Caki2 (cell line): ENCODE measurements around the gene FLRT2. TPM values are rescaled to one million over a fixed set of nuclear protein-coding genes. Genes with fewer than 3 reads are reported as not detected.

Experiments used
- DNase-seq: peaks from one replicate; pipeline ENCODE4 v3.0.0-alpha.2; 2015; ENCODE audit warnings: low read depth
- in situ Hi-C: cut with HindIII; loops from 2 replicates; pipeline ENCODE4 v1.10.0; 2016; ENCODE audit warnings: low sequenced_read_pairs, low pct_unique_long_range_greater_than_20kb, mixed read lengths
- total RNA-seq: library from RNA; depleted of rRNA; stranded (reverse); fragments of >200 nt; shearing (Covaris generic); gene quantifications from 2 replicates; pipeline ENCODE4 v1.2.3, GENCODE V29; 2014; ENCODE audit warnings: low replicate concordance

FLRT2 gene
- total RNA-seq, 1 experiment from 2014 or later: 0.07 TPM

DNA sequence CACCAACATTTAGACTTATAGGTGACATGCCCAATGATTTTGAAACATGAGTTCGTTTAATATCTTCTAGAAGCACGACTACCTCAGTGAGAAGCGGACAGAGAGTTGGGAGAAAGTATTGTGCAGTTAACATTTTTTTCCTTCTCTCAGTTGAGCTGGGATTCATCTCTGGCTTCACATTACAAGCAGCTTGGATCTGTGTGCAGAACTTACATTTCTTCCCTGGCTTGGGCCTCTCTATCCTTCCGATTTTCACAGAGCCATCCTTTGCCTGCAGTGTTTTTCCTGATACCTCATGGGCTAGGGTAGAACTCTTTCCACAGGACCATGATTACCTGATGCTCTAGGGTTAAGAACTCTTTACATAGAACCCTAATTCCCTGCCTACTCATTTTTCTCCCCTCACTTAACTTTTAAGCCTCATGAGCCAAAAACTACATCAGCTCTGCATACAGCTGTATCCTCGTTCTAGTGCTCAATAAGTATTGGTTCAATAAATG lies 86.5 kb downstream of the FLRT2 start:
- in situ Hi-C loops: no loop called here
- DNase-seq: no peak

DNA sequence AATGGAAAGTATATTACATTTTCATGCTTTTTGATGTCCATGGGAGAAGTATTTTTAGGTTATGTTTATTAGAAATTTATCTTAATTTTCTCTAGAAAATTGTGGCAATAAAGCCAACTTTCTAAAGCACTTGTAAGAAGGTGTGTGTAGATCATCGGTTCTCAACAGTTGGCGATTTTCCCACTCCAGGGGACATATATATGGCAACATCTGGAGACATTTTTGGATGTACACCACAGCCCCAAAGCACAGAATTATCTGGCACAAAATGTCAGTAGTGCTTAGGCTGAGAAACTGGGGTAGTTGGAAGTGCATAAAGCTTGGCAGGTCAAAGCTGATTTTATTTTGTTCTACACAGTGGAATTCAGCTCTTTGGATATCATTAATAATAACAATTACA lies 86.9 kb downstream of the FLRT2 start:
- in situ Hi-C loops: no loop called here
- no peak for DNase-seq

DNA sequence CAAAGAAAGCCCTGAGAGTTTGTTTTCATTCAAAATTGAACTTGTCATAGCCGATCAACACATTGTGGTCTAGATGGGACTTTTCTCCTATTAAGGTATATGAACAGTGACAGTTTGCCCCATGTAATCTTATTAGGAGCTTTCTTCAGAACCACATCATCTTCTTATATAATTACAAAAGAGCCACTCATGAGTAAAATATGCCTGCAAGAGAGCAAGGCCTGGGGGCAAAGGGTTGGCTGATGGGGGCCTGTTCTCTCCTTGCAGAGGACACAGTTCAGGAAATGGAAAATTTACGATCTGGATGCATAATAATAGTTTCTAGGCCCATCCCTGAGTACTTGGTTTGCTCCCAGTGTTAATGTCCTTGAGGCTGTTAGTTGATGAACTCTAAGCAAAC lies 87.8 kb downstream of the FLRT2 start:
- DNase-seq: no peak
- in situ Hi-C loops: no loop called here

DNA sequence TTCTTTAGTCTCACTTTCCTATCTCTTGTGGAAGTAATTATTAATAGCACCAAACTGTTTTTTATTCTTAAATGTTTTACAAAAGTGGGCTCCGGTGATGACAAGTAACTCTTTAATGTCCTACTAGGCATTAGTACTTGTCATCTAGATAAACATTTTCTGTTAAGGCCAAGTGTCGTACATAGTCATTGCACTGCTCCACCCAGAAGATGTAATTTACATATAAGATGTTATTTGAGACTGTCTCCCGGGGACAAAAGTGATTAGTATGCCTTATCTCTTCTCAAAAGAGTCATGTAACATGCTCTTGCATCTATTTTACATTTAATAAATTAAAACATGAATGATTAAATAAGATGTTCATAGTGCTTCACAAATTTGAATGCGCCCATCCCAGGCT lies 88.4 kb downstream of the FLRT2 start:
- no peak for DNase-seq
- in situ Hi-C loops: no loop called here

DNA sequence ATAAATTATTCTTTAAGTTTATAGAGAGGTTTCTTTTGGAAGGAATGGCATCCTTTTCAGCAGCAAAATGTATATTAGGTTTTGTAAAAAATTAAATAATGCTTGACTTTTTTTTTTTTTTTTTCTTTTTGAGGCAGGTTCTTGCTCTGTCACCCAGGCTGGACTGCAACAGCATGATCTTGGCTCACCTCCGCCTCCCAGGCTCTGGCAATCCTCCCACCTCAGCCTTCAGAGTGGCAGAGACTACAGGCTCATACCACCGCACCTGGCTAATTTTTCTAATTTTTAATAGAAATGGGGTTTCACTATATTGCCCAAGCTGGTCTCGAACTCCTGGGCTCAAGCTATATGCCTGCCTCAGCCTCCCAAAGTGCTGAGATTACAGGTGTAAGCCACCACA lies 89.0 kb downstream of the FLRT2 start:
- in situ Hi-C loops: no loop called here
- DNase-seq: no peak

DNA sequence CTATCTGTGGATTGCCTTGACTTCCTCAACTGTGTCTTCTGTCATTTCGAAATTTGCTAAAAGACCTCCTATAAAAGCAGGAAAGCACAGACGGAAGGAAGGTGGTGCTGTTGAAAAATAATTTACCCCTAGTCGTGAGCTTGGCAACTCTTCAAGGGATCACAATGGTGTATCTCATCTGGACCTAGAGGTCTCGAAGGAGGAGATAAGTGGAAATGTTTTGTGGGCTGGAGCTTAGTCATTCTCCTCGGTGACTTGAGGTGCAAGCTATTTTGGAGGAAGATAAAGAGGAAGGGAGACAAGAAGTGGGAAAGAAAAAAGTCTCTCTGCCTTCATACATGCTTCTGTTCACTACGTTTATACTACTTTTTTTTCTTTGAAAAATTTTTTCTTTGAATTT lies 89.9 kb downstream of the FLRT2 start:
- DNase-seq: no peak

DNA sequence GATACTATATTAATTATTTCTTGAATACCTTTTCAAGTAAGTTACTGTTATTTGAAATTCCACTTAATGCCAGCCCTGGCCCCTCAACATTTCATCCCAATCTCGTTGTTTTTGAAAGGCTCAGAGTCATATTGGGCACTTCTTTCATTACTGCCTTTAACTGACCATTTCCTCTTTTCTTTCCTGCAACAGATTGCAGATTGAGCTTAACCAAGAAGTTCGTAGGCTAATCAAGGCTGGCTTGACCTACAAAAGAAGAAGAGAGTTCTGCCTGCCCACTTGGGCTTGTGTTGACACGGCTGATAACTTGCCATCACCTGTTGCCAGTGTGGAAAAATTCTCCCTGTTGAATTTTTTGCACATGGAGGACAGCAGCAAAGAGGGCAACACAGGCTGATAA lies 91.0 kb downstream of the FLRT2 start:
- in situ Hi-C loops: no loop called here
- no peak for DNase-seq

More for the DNA sequence above, 89.9 kb downstream of the FLRT2 start:
- in situ Hi-C loops: no loop called here

DNA sequence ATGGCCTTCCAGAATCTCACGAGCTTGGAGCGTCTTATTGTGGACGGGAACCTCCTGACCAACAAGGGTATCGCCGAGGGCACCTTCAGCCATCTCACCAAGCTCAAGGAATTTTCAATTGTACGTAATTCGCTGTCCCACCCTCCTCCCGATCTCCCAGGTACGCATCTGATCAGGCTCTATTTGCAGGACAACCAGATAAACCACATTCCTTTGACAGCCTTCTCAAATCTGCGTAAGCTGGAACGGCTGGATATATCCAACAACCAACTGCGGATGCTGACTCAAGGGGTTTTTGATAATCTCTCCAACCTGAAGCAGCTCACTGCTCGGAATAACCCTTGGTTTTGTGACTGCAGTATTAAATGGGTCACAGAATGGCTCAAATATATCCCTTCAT lies 92.2 kb downstream of the FLRT2 start:
- in situ Hi-C loops: no loop called here
- no peak for DNase-seq

DNA sequence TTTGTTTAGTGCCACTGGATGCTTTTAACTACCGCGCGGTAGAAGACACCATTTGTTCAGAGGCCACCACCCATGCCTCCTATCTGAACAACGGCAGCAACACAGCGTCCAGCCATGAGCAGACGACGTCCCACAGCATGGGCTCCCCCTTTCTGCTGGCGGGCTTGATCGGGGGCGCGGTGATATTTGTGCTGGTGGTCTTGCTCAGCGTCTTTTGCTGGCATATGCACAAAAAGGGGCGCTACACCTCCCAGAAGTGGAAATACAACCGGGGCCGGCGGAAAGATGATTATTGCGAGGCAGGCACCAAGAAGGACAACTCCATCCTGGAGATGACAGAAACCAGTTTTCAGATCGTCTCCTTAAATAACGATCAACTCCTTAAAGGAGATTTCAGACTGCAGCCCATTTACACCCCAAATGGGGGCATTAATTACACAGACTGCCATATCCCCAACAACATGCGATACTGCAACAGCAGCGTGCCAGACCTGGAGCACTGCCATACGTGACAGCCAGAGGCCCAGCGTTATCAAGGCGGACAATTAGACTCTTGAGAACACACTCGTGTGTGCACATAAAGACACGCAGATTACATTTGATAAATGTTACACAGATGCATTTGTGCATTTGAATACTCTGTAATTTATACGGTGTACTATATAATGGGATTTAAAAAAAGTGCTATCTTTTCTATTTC lies 93.2 kb downstream of the FLRT2 start:
- DNase-seq: no peak
- in situ Hi-C loops: no loop called here

DNA sequence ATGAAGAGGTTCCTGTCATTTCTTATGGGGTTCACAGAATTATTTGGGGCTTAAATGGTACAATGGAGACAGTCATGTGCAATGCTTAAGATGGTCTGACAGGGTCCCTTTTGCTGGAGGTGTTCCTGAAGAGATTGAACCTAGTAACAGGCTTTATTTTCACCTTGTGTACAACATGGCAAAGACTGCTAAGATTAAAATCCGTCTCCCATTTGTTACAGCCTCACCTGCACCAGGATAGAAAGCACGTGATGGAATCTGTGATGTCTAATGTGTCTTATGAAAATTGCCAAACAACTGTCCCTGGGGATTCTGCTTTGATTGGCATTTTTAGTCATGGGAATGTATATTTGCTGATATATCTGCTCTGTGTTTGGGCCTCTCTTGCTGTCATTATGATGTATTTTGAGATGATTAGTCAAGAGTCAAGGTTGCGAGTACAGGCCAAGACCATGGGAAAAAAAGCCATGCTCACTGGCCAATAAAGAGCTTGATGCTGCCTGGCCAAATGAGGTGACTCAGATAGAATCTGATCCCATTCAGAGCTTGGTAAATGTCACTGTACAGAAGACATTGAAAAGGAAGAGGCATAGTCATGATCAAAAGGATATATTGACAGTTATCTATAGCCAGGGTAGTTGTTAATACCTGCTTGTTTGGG lies 96.1 kb downstream of the FLRT2 start:
- in situ Hi-C loops: no loop called here
- no peak for DNase-seq

DNA sequence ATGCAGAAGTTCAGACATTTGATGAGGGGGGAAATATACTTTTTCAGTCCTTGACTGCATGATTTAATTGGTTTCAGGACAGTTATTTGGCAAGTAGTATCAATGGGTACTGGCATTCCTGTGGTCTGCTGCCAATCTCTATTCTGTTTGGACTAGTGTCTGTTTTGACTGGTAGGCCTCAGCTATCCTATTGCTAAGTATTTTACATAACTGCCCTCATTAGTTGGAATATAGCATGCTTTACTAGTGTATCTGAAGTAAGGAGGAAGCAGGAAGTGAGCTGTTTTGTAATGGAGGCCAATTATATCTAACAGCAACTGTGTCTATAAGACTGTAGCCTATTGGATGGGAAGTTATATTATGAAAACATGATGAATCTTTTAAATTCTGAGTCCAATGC lies 104.3 kb downstream of the FLRT2 start:
- DNase-seq: no peak
- in situ Hi-C loops: no loop called here

DNA sequence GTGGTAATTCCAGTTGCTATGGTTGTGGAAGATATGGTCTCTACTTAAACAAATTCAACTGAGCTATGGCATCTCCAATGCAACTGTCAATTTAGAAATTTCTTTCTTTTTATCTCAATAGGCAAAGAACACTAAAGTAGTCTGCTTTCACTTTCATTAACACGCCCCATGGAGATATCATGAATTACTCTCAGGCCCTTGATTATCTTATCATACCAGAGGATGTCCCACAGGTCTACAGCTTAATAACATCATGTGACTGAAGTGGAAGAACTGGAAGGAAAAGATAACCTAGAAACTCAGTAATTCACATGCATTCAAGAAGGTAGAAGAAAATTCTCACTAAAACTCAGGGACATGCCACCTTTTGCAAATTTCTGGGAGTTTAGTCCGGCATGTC lies 114.3 kb downstream of the FLRT2 start:
- DNase-seq: no peak
- in situ Hi-C loops: no loop called here

DNA sequence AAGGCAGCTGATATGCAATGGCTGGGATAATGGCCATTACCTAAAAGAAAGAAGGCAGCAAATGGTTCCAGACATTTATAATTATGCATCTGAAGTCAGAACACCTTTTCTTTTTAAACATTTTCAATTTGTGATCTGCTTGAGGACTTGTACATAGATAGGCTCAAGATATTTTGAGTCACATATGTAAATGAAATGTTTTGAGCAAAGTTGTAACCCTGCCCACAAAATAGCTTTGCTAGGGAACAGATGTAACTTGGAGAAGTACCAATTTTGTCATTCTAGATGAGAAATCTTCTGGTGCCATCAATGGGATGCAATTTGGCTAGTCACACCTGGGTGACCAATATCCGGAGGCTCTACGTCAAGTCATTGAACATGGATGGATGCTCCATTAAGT lies 123.1 kb downstream of the FLRT2 start:
- in situ Hi-C loops: no loop called here
- no peak for DNase-seq

DNA sequence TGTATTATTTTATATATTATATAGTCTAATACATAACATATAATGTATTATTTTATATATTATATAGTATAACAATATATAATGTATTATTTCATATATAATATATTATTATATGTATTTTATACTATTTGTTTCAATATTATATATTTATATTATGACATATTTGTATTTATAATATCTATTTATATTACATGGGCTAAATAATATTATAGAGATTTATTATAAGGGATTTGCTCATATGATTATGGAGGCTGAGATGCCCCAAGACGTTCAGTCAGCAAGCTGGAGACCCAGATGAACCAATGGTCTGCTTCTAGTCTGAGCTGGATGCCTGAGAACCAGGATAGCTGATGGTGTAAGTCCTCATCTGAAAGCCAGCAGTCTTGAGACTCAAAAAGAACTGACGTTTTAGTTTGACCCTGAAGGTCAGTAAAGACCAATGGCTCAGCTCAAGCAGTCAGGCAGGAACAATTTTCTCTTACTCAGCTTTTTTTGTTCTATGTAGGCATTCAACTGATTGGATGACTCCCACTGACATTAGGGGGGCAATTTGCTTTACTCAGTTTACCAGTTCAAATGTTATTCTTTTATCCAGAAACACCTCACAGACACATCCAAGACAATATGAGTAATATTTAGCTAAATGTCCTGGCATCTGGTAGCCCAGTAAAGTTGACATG lies 130.4 kb downstream of the FLRT2 start:
- DNase-seq: no peak

DNA sequence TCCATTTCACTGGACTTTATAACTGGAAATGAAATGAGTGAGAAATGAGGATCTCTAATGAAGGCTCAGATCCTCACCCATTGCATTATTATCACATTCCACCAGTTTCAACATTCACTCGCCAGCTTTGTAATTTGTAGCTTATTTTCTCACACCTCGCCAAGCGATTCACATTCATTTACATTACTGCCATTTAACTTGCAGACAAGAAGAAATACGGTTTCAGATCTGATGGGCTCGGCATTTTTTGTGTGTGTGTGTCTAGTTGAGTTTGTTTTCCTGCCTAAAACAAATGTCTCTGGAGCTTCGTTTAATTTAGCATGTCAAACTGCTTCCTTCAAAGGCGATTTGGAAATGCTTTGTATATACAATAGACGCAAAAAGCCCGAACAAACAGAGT lies 132.2 kb downstream of the FLRT2 start:
- DNase-seq: no peak
- in situ Hi-C loops: no loop called here

More for the DNA sequence above, 130.4 kb downstream of the FLRT2 start:
- in situ Hi-C loops: no loop called here

DNA sequence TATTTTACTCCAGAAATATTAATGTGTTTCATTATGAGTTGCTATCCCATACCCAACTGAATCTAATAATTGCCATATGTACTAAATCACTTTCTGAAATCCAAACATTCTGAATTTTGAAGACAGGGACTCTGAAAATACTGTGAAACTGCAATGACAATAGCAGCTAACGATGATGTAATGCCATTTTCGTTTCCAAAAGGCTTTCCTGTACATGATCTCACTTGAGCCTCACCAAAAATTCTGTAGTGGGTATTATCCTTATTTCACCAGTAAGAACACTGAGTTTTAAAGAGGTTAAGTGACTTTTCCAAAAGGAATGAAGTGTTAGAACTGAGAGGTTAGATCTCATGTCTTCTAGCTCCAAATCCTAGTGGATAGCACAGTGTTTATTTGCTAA lies 133.3 kb downstream of the FLRT2 start:
- in situ Hi-C loops: no loop called here
- no peak for DNase-seq

DNA sequence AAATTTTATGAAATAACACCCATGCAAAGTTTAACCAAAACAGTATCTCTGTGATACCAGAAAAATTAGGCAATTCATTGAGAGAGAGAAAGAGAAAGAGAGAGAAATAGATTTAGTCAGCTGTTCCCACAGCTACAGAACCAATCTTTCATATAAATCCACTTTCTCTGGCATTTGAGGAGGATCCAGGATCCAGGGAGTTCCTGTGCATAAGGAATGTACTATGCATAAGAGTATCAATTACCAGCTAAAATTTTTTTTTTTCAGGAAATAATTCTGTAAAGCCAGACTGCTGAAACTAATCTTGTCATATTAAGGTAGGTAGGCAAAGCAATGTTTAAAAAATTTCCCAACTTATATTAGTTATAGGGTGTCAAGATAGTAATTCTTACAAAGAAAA lies 133.7 kb downstream of the FLRT2 start:
- DNase-seq: no peak
- in situ Hi-C loops: no loop called here

DNA sequence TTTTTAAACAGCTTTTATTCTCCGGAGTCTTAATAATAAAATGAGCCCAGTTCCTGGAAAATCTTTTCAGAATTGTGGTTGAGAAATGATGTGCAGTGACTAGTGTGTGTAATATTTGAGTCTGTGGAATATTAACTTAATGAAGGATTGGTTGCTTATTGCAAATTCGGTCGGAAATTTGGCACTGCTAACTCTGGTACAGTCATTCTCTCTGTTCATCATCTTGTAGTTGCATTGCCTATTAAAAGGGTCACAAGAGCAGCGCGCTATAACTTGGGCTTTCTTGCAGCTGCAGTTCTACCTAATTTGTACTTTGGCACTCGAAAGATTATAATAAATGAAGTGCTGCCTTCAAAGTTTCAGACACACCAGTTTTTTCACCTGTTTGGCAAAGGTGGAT lies 146.0 kb downstream of the FLRT2 start:
- no peak for DNase-seq
- in situ Hi-C loops: no loop called here

DNA sequence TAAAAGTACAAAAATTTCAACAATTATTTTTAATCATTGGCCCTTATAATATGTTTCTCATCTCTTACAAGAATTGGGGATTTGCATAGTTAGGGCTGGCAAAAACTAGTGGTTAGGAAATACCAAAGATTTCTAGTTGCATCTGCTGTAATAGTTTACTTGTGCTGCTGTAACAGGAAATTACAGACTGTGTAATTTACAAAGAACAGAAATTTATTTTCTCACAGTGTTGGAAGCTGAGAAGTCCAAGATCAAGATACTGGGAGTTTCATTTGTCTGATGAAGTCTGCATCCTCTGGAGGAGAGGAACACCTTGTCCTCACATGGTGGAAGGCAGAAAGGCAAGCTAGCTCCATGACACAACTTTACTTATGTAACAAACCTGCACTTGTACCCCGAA lies 157.0 kb downstream of the FLRT2 start:
- in situ Hi-C loops: no loop called here
- DNase-seq: no peak
